ENCODE measurements around the gene SH2D7.

Gene SH2D7

GRCh38 chr15:78101423-78102105 lies 9.2 kb downstream of the SH2D7 start:
- no peak overlapping the region for H3K4me3 ChIP-seq (ENCODE audit: low read depth, low read length)
- in situ Hi-C loops (cut with HindIII; ENCODE audit: low sequenced_read_pairs) = no loop called here
- no peak for TF ChIP-seq CTCF (IDR thresholded peaks at IDR 0.05; ENCODE audit: low read depth, low read length, missing control alignments)
- no peak for DNase-seq (ENCODE audit: low read depth)

- no peak for DNase-seq (ENCODE audit: low read depth)
- no peak for TF ChIP-seq CTCF (IDR thresholded peaks at IDR 0.05; ENCODE audit: low read depth, low read length, missing control alignments)
- no peak overlapping the region for H3K4me3 ChIP-seq (ENCODE audit: low read depth, low read length)
- in situ Hi-C loops (cut with HindIII; ENCODE audit: low sequenced_read_pairs) = no loop called here
These were observed 9.8 kb downstream of the SH2D7 start for GRCh38 chr15:78102211-78102610.

- no peak for TF ChIP-seq CTCF (IDR thresholded peaks at IDR 0.05; ENCODE audit: low read depth, low read length, missing control alignments)
- H3K4me3 ChIP-seq (ENCODE audit: low read depth, low read length) = no peak overlapping the region
- no peak for DNase-seq (ENCODE audit: low read depth)
- in situ Hi-C loops (cut with HindIII; ENCODE audit: low sequenced_read_pairs) = no loop called here
These were observed 10.4 kb downstream of the SH2D7 start for GRCh38 chr15:78102741-78103140.

- H3K4me3 ChIP-seq (ENCODE audit: low read depth, low read length) = no peak overlapping the region
- TF ChIP-seq CTCF (IDR thresholded peaks at IDR 0.05; ENCODE audit: low read depth, low read length, missing control alignments) = no peak
- in situ Hi-C loops (cut with HindIII; ENCODE audit: low sequenced_read_pairs) = no loop called here
- no peak for DNase-seq (ENCODE audit: low read depth)
These were observed 11.2 kb downstream of the SH2D7 start for GRCh38 chr15:78103406-78104118.

GRCh38 chr15:78104119-78104479 lies 11.7 kb downstream of the SH2D7 start:
- in situ Hi-C loops (cut with HindIII; ENCODE audit: low sequenced_read_pairs) = no loop called here
- no peak for DNase-seq (ENCODE audit: low read depth)
- no peak for TF ChIP-seq CTCF (IDR thresholded peaks at IDR 0.05; ENCODE audit: low read depth, low read length, missing control alignments)
- H3K4me3 ChIP-seq (ENCODE audit: low read depth, low read length) = no peak overlapping the region

GRCh38 chr15:78104566-78105475 lies 12.5 kb downstream of the SH2D7 start:
- no peak for DNase-seq (ENCODE audit: low read depth)
- no peak overlapping the region for H3K4me3 ChIP-seq (ENCODE audit: low read depth, low read length)
- no peak for TF ChIP-seq CTCF (IDR thresholded peaks at IDR 0.05; ENCODE audit: low read depth, low read length, missing control alignments)
- in situ Hi-C loops (cut with HindIII; ENCODE audit: low sequenced_read_pairs) = no loop called here

Measured in astrocyte of the cerebellum (primary cell).